Smooth muscle cell (in vitro differentiated cells): ENCODE measurements around the gene ALX3. TPM values are rescaled to one million over a fixed set of nuclear protein-coding genes. Genes with fewer than 3 reads are reported as not detected.
A peak's percentile ranks its signal among the peaks of the same experiment; 100 is the strongest.

Experiments
- DNase-seq: peaks from one replicate; lab custom pipeline; 2025; ENCODE audit not compliant: unreplicated experiment; lab: John Stamatoyannopoulos, UW
- H2AFZ ChIP-seq: fragments of 200-600 bp; sonication (generic); 2 replicates; pipeline ENCODE4 v1.6.0; 2016; ENCODE audit warnings: antibody characterized with exemption, low read depth, mild to moderate bottlenecking
- H3F3A ChIP-seq: fragments of 200-600 bp; sonication (generic); 2 replicates; pipeline ENCODE4 v1.6.0; 2017; ENCODE audit warnings: antibody characterized with exemption, low read depth
- H3K27ac ChIP-seq: fragments of 200-600 bp; sonication (generic); 2 replicates; pipeline ENCODE4 v1.5.1; 2016; ENCODE audit warnings: low read depth, mild to moderate bottlenecking
- H3K27me3 ChIP-seq: fragments of 200-600 bp; sonication (generic); 2 replicates; pipeline ENCODE4 v1.6.1; 2016; ENCODE audit warnings: low read depth, mild to moderate bottlenecking
- H3K36me3 ChIP-seq: fragments of 200-600 bp; sonication (generic); 2 replicates; pipeline ENCODE4 v1.5.1; 2016; ENCODE audit warnings: low read depth
- H3K4me1 ChIP-seq: fragments of 200-600 bp; sonication (generic); 2 replicates; pipeline ENCODE4 v1.5.1; 2016; ENCODE audit warnings: low read depth
- H3K4me2 ChIP-seq: fragments of 200-600 bp; sonication (generic); 2 replicates; pipeline ENCODE4 v1.6.0; 2016; ENCODE audit warnings: mild to moderate bottlenecking
- H3K4me3 ChIP-seq: fragments of 200-600 bp; sonication (generic); 2 replicates; pipeline ENCODE4 v1.5.1; 2016; ENCODE audit warnings: mild to moderate bottlenecking
- H3K79me2 ChIP-seq: fragments of 200-600 bp; sonication (generic); 2 replicates; pipeline ENCODE4 v1.6.0; 2016; ENCODE audit warnings: low read depth, mild to moderate bottlenecking
- H3K9ac ChIP-seq: fragments of 200-600 bp; sonication (generic); 2 replicates; pipeline ENCODE4 v1.6.0; 2016; ENCODE audit warnings: low read depth
- H3K9me3 ChIP-seq: fragments of 200-600 bp; sonication (generic); replicated peaks from 2 replicates; pipeline ENCODE4 v1.5.1; 2016; ENCODE audit warnings: low read depth
- H4K20me1 ChIP-seq: fragments of 200-600 bp; sonication (generic); 2 replicates; pipeline ENCODE4 v1.6.0; 2016; ENCODE audit warnings: low read depth
- CTCF ChIP-seq: fragments of 200-600 bp; sonication (generic); IDR thresholded peaks from 2 replicates; pipeline ENCODE4 v1.5.1; 2017; ENCODE audit warnings: borderline replicate concordance, mild to moderate bottlenecking, antibody characterized with exemption; ENCODE audit not compliant: insufficient read depth, poor library complexity, severe bottlenecking
- WGBS: methylation state at CpG from one replicate; pipeline ENCODE4 v1.1.7; 2016; ENCODE audit warnings: low lambda C conversion rate; 5-methylcytosine and 5-hydroxymethylcytosine counted together
- polyA plus RNA-seq: library from polyadenylated mRNA; unstranded; fragments of >200 nt; fragmentation: Nextera tagmentation; extraction: Ambion mirVana; gene quantifications from 2 replicates; pipeline ENCODE4 v1.2.1, GENCODE V29; 2016
- total RNA-seq: library from RNA; depleted of rRNA; stranded (reverse); fragments of >200 nt; gene quantifications from 2 replicates; pipeline ENCODE4 v1.2.3, GENCODE V29; 2014

The ALX3 gene
- total and polyA plus RNA-seq, 2 experiments from 2014 or later, result not detected

GRCh38 chr1:110059133-110059863 is 11.2 kb downstream of the ALX3 start:
- DNase-seq, result no peak
- TF ChIP-seq CTCF, result no peak
- peaks cover 11% of the 10 kb centered on the region for H3K4me1 ChIP-seq

GRCh38 chr1:110058591-110058990 is 11.9 kb downstream of the ALX3 start:
- Histone ChIP-seq H3K4me3 (no peak overlapping the region), H3K9me3 (no peaks in the 10 kb centered on the region), H3K4me1 (peaks cover 11% of the 10 kb centered on the region), H3F3A (peaks cover 11% of the 10 kb centered on the region), H3K27me3 (no peaks in the 10 kb centered on the region), H4K20me1 (peaks cover 85% of the 10 kb centered on the region), H3K27ac (peak overlapping the region; percentile 16), H3K4me2 (peak overlapping the region; percentile 69), H3K9ac (no peak overlapping the region), H3K36me3 (no peaks in the 10 kb centered on the region), H2AFZ (no peak overlapping the region), H3K79me2 (no peaks in the 10 kb centered on the region)
- DNase-seq, result no peak
- WGBS, result 77% methylated on average over 1 of the region's 1 CpG
- no peak for TF ChIP-seq CTCF

More at GRCh38 chr1:110059133-110059863, 11.2 kb downstream of the ALX3 start:
- Histone ChIP-seq H3K4me3 (no peak overlapping the region), H4K20me1 (peaks cover 80% of the 10 kb centered on the region), H3K27me3 (no peaks in the 10 kb centered on the region), H3K36me3 (no peaks in the 10 kb centered on the region), H3K9ac (no peak overlapping the region), H3K9me3 (no peaks in the 10 kb centered on the region), H3K4me2 (peak overlapping the region; percentile 69), H2AFZ (no peak overlapping the region), H3F3A (peaks cover 11% of the 10 kb centered on the region), H3K27ac (peak overlapping the region; percentile 16), H3K79me2 (no peaks in the 10 kb centered on the region)
- WGBS, result 21% methylated on average over 6 of the region's 6 CpGs

- peaks cover 11% of the 10 kb centered on the region for H3K4me1 ChIP-seq
- no peaks in the 10 kb centered on the region for H3K79me2 ChIP-seq
- H3K9ac ChIP-seq, result no peak overlapping the region
- H3K27me3 ChIP-seq, result no peaks in the 10 kb centered on the region
- DNase-seq, result no peak
- peak overlapping the region; percentile 16 for H3K27ac ChIP-seq
- no peaks in the 10 kb centered on the region for H3K36me3 ChIP-seq
- no peak overlapping the region for H3K4me3 ChIP-seq
- no peak for TF ChIP-seq CTCF
- 29% methylated on average over 7 of the region's 7 CpGs for WGBS
- peaks cover 11% of the 10 kb centered on the region for H3F3A ChIP-seq
- peak overlapping the region; percentile 69 for H3K4me2 ChIP-seq
- H3K9me3 ChIP-seq, result no peaks in the 10 kb centered on the region
- H4K20me1 ChIP-seq, result peaks cover 85% of the 10 kb centered on the region
- no peak overlapping the region for H2AFZ ChIP-seq
These were observed 12.4 kb downstream of the ALX3 start for GRCh38 chr1:110057963-110058518.
